ENCODE results near the gene SUV39H1. TPM values are rescaled to one million over a fixed set of nuclear protein-coding genes. Genes with fewer than 3 reads are reported as not detected.

The SUV39H1 gene
- total RNA-seq, 1 donor: 2.5 TPM

GRCh38 chrX:48737213-48737938 lies 40.8 kb downstream of the SUV39H1 start:
- Histone ChIP-seq H3K4me1 (ENCODE audit: insufficient read depth, low read length) (peaks cover 6% of the 10 kb centered on the region), H3K36me3 (ENCODE audit: insufficient read depth, low read length) (no peaks in the 10 kb centered on the region), H3K9me3 (ENCODE audit: low read depth, low read length) (no peaks in the 10 kb centered on the region), H3K4me2 (ENCODE audit: insufficient read depth, low read length) (peak overlapping the region; percentile 94), H3K27ac (ENCODE audit: low read depth, low read length) (peak overlapping the region; percentile 80), H2AFZ (ENCODE audit: low read length) (peak overlapping the region; percentile 92), H3K79me2 (ENCODE audit: insufficient read depth, low read length) (no peaks in the 10 kb centered on the region), H3K27me3 (ENCODE audit: insufficient read depth, low read length) (no peaks in the 10 kb centered on the region), H4K20me1 (ENCODE audit: insufficient read depth, low read length) (no peaks in the 10 kb centered on the region), H3K4me3 (ENCODE audit: insufficient read depth, low read length) (peak overlapping the region; percentile 79)
- DNase-seq (ENCODE audit: insufficient read length, low spot score, missing footprints): peak; percentile 93
- no peak for TF ChIP-seq CTCF (IDR thresholded peaks at IDR 0.05; ENCODE audit: extremely low read depth, low read depth, low read length)

- H3K9me3 ChIP-seq (ENCODE audit: low read depth, low read length): no peaks in the 10 kb centered on the region
- peak overlapping the region; percentile 79 for H3K4me3 ChIP-seq (ENCODE audit: insufficient read depth, low read length)
- no peaks in the 10 kb centered on the region for H3K27me3 ChIP-seq (ENCODE audit: insufficient read depth, low read length)
- H4K20me1 ChIP-seq (ENCODE audit: insufficient read depth, low read length): no peaks in the 10 kb centered on the region
- peak overlapping the region; percentile 80 for H3K27ac ChIP-seq (ENCODE audit: low read depth, low read length)
- no peak for DNase-seq (ENCODE audit: insufficient read length, low spot score, missing footprints)
- H3K79me2 ChIP-seq (ENCODE audit: insufficient read depth, low read length): no peaks in the 10 kb centered on the region
- H3K4me2 ChIP-seq (ENCODE audit: insufficient read depth, low read length): peak overlapping the region; percentile 94
- TF ChIP-seq CTCF (IDR thresholded peaks at IDR 0.05; ENCODE audit: extremely low read depth, low read depth, low read length): no peak
- peak overlapping the region; percentile 92 for H2AFZ ChIP-seq (ENCODE audit: low read length)
- H3K4me1 ChIP-seq (ENCODE audit: insufficient read depth, low read length): peaks cover 6% of the 10 kb centered on the region
- no peaks in the 10 kb centered on the region for H3K36me3 ChIP-seq (ENCODE audit: insufficient read depth, low read length)
These were observed 41.4 kb downstream of the SUV39H1 start for GRCh38 chrX:48737940-48738339.

- H3K4me1 ChIP-seq (ENCODE audit: insufficient read depth, low read length): peaks cover 1% of the 10 kb centered on the region
- no peak overlapping the region for H3K27ac ChIP-seq (ENCODE audit: low read depth, low read length)
- no peaks in the 10 kb centered on the region for H3K36me3 ChIP-seq (ENCODE audit: insufficient read depth, low read length)
- H4K20me1 ChIP-seq (ENCODE audit: insufficient read depth, low read length): no peaks in the 10 kb centered on the region
- no peak for TF ChIP-seq CTCF (IDR thresholded peaks at IDR 0.05; ENCODE audit: extremely low read depth, low read depth, low read length)
- no peaks in the 10 kb centered on the region for H3K79me2 ChIP-seq (ENCODE audit: insufficient read depth, low read length)
- no peaks in the 10 kb centered on the region for H3K27me3 ChIP-seq (ENCODE audit: insufficient read depth, low read length)
- H2AFZ ChIP-seq (ENCODE audit: low read length): no peak overlapping the region
- no peak for DNase-seq (ENCODE audit: insufficient read length, low spot score, missing footprints)
- H3K9me3 ChIP-seq (ENCODE audit: low read depth, low read length): no peaks in the 10 kb centered on the region
- H3K4me2 ChIP-seq (ENCODE audit: insufficient read depth, low read length): no peak overlapping the region
- no peak overlapping the region for H3K4me3 ChIP-seq (ENCODE audit: insufficient read depth, low read length)
These were observed 45.3 kb downstream of the SUV39H1 start for GRCh38 chrX:48741834-48742233.

GRCh38 chrX:48745222-48745621 lies 48.7 kb downstream of the SUV39H1 start:
- Histone ChIP-seq H3K4me1 (ENCODE audit: insufficient read depth, low read length) (no peaks in the 10 kb centered on the region), H4K20me1 (ENCODE audit: insufficient read depth, low read length) (no peaks in the 10 kb centered on the region), H3K79me2 (ENCODE audit: insufficient read depth, low read length) (no peaks in the 10 kb centered on the region), H3K27ac (ENCODE audit: low read depth, low read length) (no peak overlapping the region), H3K4me2 (ENCODE audit: insufficient read depth, low read length) (no peak overlapping the region), H3K27me3 (ENCODE audit: insufficient read depth, low read length) (peaks cover 2% of the 10 kb centered on the region), H3K36me3 (ENCODE audit: insufficient read depth, low read length) (no peaks in the 10 kb centered on the region), H2AFZ (ENCODE audit: low read length) (no peak overlapping the region), H3K4me3 (ENCODE audit: insufficient read depth, low read length) (no peak overlapping the region), H3K9me3 (ENCODE audit: low read depth, low read length) (no peaks in the 10 kb centered on the region)
- no peak for TF ChIP-seq CTCF (IDR thresholded peaks at IDR 0.05; ENCODE audit: extremely low read depth, low read depth, low read length)
- DNase-seq (ENCODE audit: insufficient read length, low spot score, missing footprints): no peak
